Kidney (tissue), 14 donors: Measurements from ENCODE around the gene CDK2AP2. TPM values are rescaled to one million over a fixed set of nuclear protein-coding genes. Genes with fewer than 3 reads are reported as not detected.

Experiments used
- DNase-seq, 5 donors: peaks; one replicate each; pipeline ENCODE4 v3.0.0-alpha.2; 2013 to 2020
- FAIRE-seq: peaks from 2 replicates; lab custom pipeline; 2012; peaks lifted over from hg19 to GRCh38; lab: Jason Lieb, UNC
- H3K27ac ChIP-seq, 2 donors: one replicate each; pipeline ENCODE4 v1.7.0; 2013; ENCODE audit warnings: low read depth in 2 of 2, low read length in 2 of 2, inconsistent platforms in 1 of 2
- H3K27me3 ChIP-seq: one replicate; pipeline ENCODE4 v1.7.1; 2013; ENCODE audit warnings: low read length, inconsistent platforms; ENCODE audit not compliant: control insufficient read depth, insufficient read depth
- H3K36me3 ChIP-seq, 3 donors: one replicate each; pipeline versions ENCODE4 v1.7.0 to v1.7.1; 2013; ENCODE audit warnings: low read length in 3 of 3, control low read depth in 1 of 3, inconsistent platforms in 1 of 3; ENCODE audit not compliant: insufficient read depth in 3 of 3, control insufficient read depth in 2 of 3
- H3K4me1 ChIP-seq, 3 donors: one replicate each; pipeline versions ENCODE4 v1.7.0 to v1.7.1; 2013; ENCODE audit warnings: low read length in 3 of 3, inconsistent platforms in 1 of 3, low read depth in 1 of 3; ENCODE audit not compliant: control insufficient read depth in 2 of 3, insufficient read depth in 2 of 3
- H3K4me3 ChIP-seq, 3 donors: one replicate each; pipeline versions ENCODE4 v1.7.0 to v1.8.1; 2013; ENCODE audit warnings: low read length in 3 of 3, control low read depth in 1 of 3, inconsistent platforms in 1 of 3
- H3K9ac ChIP-seq, 3 donors: one replicate each; pipeline versions ENCODE4 v1.7.0 to v1.7.1; 2013; ENCODE audit warnings: low read length in 3 of 3, control low read depth in 1 of 3, inconsistent platforms in 1 of 3
- H3K9me3 ChIP-seq, 3 donors: one replicate each; pipeline versions ENCODE4 v1.7.0 to v1.7.1; 2013; ENCODE audit warnings: low read length in 3 of 3, control low read depth in 1 of 3, inconsistent platforms in 1 of 3; ENCODE audit not compliant: control insufficient read depth in 2 of 3, insufficient read depth in 1 of 3
- CTCF ChIP-seq: IDR thresholded peaks from 3 replicates; pipeline ENCODE4 v1.5.1; 2012; ENCODE audit warnings: mild to moderate bottlenecking, moderate library complexity, borderline replicate concordance; ENCODE audit not compliant: insufficient read depth; ENCODE audit errors: extremely low read depth
- intact Hi-C: fragments of 100-400 bp; cut with DNase I; formaldehyde crosslinking; loops from one replicate; pipeline ENCODE4 v1.11.1; 2022
- polyA plus RNA-seq: library from polyadenylated mRNA; stranded (reverse); fragments of 350-450 nt; fragmentation: Illumina TruSeq; extraction: RNeasy Lipid Tissue Mini Kit (QIAGEN cat#74804); gene quantifications from one replicate; pipeline ENCODE4 v1.2.3, GENCODE V29; 2014; ENCODE audit warnings: low read depth, low replicate concordance; ENCODE audit not compliant: insufficient read depth
- total RNA-seq: library from RNA; stranded (reverse); fragmentation: NEBNext Ultra II Directional; extraction: Animal tissue kit (Norgen Biotek cat#: 25700); gene quantifications from one replicate; pipeline ENCODE4 v1.2.1, GENCODE V29; 2021
- donor health status: control.
- donor health status: control.
- donor health status: control.
- donor health status: control.
- donor health status: control.
- donor health status: DM: yes; HTN: yes; CAD: no.
- donor health status: Normal renal cell carcinoma (clear cell type).

Gene CDK2AP2
- total and polyA plus RNA-seq, 2 donors from 2014 or later: 98.4 to 188 TPM

GRCh38 chr11:67542169-67542568 is 34.2 kb upstream of the CDK2AP2 start:
- no peak for DNase-seq
- Histone ChIP-seq H3K36me3 (no peaks in the 10 kb centered on the region), H3K4me1 (peaks cover 0 to 19% (median 11%) of the 10 kb centered on the region in 3 donors), H3K27ac (no peak overlapping the region), H3K9ac (no peak overlapping the region), H3K9me3 (no peaks in the 10 kb centered on the region), H3K27me3 (no peaks in the 10 kb centered on the region), H3K4me3 (no peak overlapping the region)
- TF ChIP-seq CTCF: no peak
- intact Hi-C loops: no loop called here
- FAIRE-seq: no peak

GRCh38 chr11:67541198-67541597 is 33.2 kb upstream of the CDK2AP2 start:
- Histone ChIP-seq H3K4me1 (peaks cover 0 to 17% (median 11%) of the 10 kb centered on the region in 3 donors), H3K9me3 (no peaks in the 10 kb centered on the region), H3K9ac (no peak overlapping the region), H3K27ac (no peak overlapping the region), H3K27me3 (no peaks in the 10 kb centered on the region), H3K4me3 (no peak overlapping the region), H3K36me3 (no peaks in the 10 kb centered on the region)
- no peak for DNase-seq
- no peak for FAIRE-seq
- no peak for TF ChIP-seq CTCF
- intact Hi-C loops: no loop called here

DNA sequence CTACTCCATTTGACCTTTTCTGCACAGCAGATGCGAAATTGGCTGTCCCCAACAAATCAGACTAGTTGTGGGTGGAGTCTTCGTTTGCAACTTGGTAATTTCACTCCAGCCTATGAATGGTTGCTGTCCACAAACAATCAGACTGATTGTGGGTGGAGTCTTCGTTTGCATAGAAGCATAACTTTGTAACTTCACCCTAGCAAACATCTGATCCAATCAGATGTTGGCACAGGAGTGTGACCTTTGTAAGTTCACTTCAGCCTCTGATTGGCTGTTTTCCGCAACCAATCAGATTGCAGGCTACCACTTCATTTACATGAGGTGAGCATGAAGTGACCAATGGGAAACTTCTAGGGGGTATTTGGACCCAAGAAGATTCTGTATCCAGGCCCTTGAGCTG is 31.6 kb upstream of the CDK2AP2 start:
- no peak for FAIRE-seq
- intact Hi-C loops: no loop called here
- H3K4me1 ChIP-seq: peaks cover 0 to 8% (median 4%) of the 10 kb centered on the region in 3 donors
- H3K4me3 ChIP-seq: no peak overlapping the region
- no peaks in the 10 kb centered on the region for H3K27me3 ChIP-seq
- H3K9ac ChIP-seq: no peak overlapping the region
- no peaks in the 10 kb centered on the region for H3K36me3 ChIP-seq
- no peak for TF ChIP-seq CTCF
- no peak for DNase-seq
- no peak overlapping the region for H3K27ac ChIP-seq
- H3K9me3 ChIP-seq: no peaks in the 10 kb centered on the region
